Stimulated activated naive CD8-positive, alpha-beta T cell treated with anti-CD3 and anti-CD28 coated beads, Interleukin-15, Interleukin-2, amounts not matched to agents 100 ng/mL and 50 ng/mL, for 24 hours (primary cell): ENCODE results near the gene LINGO3.
A peak's percentile ranks its signal among the peaks of the same experiment; 100 is the strongest.

Experiments
- H3K27ac Mint-ChIP-seq: one replicate; pipeline ENCODE4 v1.8.0; 2021; ENCODE audit warnings: mild to moderate bottlenecking, mixed read lengths
- H3K27me3 Mint-ChIP-seq: one replicate; pipeline ENCODE4 v1.8.0; 2021; ENCODE audit warnings: mixed read lengths
- H3K36me3 Mint-ChIP-seq: one replicate; pipeline ENCODE4 v1.8.0; 2021; ENCODE audit warnings: low read depth, mixed read lengths
- H3K4me1 Mint-ChIP-seq: one replicate; pipeline ENCODE4 v1.8.0; 2021; ENCODE audit warnings: low read depth, mixed read lengths
- H3K4me3 Mint-ChIP-seq: one replicate; pipeline ENCODE4 v1.8.0; 2021; ENCODE audit warnings: mild to moderate bottlenecking, mixed read lengths
- H3K9me3 Mint-ChIP-seq: one replicate; pipeline ENCODE4 v1.8.0; 2021; ENCODE audit warnings: mixed read lengths

The LINGO3 gene

DNA sequence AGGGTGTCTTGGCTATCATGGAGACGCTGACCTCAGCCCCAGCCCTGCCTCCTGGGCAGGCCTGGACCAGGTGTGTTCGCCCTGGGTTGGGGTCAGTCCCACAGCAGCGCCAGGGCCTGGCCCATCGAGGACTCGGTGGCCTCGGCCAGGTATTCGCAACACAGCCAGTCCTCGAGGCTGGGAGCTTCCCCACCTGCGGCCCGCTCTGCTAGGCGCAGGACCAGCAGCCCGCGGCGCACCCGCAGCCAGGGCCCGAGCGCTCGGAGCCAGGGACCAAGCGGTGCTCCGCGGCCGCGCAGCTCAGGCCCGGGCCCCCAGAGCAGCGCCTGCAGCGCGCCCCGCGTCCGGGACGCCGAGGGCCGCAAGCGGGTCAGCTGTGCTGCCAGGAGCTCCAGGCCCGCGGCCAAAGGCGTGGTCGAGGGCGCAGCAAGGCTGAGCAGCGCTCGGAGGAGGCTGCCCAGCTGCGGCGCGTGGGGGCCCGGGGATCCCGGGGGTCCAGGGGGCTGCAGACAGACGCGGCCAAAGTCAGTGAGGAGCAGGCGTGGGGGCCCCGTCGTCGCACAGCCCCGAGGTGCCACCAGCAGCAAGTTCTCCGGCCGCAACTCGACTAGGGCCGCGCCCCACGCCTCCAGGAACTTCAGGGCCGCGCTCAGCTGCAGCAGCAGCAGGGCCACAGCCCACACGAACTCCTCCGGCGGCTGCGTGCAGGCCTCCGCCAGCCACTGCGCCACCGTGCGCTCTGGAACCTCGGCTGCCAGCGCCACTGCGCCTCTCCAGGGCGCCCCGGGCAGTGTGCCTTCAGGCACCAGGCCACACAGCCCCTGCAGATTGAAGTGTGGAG, 32.1 kb downstream of the LINGO3 start:
- peaks cover 33% of the 10 kb centered on the region for H3K36me3 Mint-ChIP-seq
- no peak overlapping the region for H3K4me3 Mint-ChIP-seq
- H3K4me1 Mint-ChIP-seq, result peaks cover 30% of the 10 kb centered on the region
- H3K9me3 Mint-ChIP-seq, result no peaks in the 10 kb centered on the region
- no peaks in the 10 kb centered on the region for H3K27me3 Mint-ChIP-seq
- no peak overlapping the region for H3K27ac Mint-ChIP-seq

DNA sequence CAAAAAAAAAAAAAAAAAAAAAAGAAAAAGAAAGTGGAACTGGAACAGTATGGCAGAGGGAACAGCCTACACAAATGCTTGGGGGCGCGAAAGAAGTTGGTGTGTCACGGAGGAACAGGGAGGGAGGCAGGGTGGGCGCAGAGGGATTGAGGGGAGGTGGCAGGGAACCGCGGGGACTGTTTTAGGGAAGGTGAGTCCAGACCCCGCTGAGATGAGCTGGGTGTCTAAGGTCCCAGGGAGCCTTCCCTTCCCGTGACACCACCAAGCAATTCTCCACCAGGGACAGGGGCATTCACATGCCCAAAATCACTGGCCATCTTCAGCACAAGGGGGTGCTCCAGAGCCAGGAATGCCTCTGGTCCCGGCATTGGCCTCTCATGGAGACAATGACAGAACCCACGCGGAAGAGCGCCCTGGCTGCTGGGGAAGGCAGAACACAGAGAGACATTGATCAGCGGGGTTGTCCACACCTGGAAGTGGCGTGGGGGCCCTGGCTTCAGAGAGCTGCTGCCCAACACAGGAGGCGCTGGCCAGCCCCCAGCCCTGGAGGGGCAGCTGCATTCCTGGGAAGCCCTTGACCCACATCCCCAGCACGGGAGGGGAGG, 32.9 kb downstream of the LINGO3 start:
- Mint-ChIP-seq H3K4me3 (no peak overlapping the region), H3K27ac (peak overlapping the region; percentile 63), H3K36me3 (peaks cover 33% of the 10 kb centered on the region), H3K4me1 (peaks cover 30% of the 10 kb centered on the region), H3K9me3 (no peaks in the 10 kb centered on the region), H3K27me3 (no peaks in the 10 kb centered on the region)

DNA sequence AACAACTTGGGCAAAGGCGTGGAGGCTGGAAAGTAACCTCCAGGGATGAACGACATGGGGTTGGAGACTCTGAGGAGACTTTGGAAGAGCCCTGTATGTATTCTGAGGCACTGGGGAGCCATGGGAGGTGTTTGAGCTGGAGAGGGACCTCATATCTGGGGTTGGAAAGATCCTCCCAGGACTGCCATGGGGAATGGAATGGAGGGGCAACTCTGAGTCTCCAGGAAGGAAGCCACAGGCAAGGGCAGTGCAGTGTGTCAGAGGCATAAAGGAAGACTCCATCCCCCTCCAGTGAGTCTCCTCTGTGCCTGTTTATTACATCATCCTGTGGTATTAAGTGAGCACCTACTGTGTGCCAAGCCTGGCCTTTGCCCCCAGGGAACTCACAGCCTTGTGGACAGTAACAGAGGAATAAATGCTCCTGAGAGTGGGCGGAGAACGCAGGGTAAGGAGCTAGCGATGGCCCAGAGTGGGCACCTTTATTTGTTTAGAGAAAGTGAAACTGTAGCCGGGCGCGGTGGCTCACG, 33.7 kb downstream of the LINGO3 start:
- H3K4me1 Mint-ChIP-seq, result peaks cover 30% of the 10 kb centered on the region
- peaks cover 33% of the 10 kb centered on the region for H3K36me3 Mint-ChIP-seq
- H3K9me3 Mint-ChIP-seq, result no peaks in the 10 kb centered on the region
- H3K27ac Mint-ChIP-seq, result peak overlapping the region; percentile 76
- H3K27me3 Mint-ChIP-seq, result no peaks in the 10 kb centered on the region
- H3K4me3 Mint-ChIP-seq, result peak overlapping the region; percentile 93

DNA sequence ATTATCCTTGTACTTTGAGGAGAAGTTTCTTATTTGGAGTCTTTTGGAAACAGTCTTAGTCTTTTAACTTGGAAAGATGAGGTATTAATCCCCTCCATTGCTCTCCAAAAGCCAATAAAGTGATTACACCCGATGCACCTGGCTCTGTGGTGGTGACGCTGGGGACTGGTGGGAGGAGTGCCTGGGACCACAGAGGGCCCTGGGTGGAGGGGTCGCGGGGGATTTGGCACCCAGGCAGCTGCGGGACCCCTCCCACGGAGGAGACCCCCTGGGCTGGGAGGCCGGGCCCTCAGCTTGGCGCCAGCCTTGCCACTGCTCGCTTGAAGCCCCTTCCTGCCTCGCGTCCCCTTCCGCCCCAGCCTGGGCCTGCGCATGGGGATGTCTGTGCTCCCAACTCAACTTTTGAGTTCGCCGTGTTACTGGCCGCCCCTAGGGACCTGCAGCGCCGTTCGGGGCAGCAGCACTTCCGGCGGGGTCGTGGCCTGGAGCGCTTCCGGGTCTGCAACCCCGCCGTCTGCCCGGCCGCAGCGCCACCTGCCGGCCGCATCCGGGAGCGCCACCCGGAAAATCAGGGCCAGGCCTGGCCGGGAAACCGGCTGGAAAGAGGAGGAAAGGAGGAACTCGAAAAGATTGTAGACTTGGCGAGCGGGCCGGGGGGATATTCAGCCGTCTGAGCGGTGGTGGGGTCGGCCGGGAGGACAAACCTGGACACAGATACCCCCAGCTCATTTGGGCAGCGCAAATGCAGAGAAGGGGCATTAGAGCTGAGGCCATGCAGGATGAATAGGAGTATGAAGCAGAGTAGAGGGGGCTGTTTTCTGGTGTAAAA, 34.4 kb downstream of the LINGO3 start:
- peak overlapping the region; percentile 93 for H3K4me3 Mint-ChIP-seq
- peaks cover 32% of the 10 kb centered on the region for H3K4me1 Mint-ChIP-seq
- no peaks in the 10 kb centered on the region for H3K9me3 Mint-ChIP-seq
- no peaks in the 10 kb centered on the region for H3K27me3 Mint-ChIP-seq
- H3K36me3 Mint-ChIP-seq, result peaks cover 33% of the 10 kb centered on the region
- H3K27ac Mint-ChIP-seq, result peak overlapping the region; percentile 84

DNA sequence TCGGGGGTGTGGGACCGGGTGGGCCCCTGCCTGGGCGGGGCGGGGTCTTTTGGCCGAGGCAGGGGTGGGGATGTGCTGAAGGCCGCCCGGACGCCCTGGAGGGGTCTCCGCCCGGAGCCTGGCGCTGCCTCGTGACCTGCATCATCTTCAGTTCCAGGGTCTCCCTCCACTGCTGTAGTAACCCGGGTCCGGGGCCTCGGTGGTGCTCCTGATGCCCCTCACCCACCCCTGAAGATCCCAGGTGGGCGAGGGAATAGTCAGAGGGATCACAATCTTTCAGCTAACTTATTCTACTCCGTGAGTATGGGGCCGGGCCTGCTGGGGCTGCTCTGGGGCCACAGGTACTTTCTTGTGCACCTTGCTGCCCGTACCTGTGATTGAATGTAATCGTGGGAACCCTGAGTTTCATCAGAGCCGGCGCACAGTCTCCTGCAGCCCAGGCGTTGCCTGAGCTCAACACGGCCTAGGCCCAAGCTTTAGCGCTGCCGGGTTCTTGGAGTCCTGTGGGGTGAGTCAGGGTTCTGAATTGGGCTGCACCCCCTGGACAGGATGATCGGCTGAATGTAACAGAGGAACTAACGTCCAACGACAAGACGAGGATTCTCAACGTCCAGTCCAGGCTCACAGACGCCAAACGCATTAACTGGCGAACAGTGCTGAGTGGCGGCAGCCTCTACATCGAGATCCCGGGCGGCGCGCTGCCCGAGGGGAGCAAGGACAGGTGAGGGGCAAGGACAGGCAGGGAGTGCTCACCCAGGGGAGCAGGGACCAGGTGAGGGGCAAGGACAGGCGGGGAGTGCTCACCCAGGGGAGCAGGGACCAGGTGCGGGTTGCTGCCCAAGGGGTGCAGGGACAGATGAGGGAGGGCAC, 36.5 kb downstream of the LINGO3 start:
- no peaks in the 10 kb centered on the region for H3K27me3 Mint-ChIP-seq
- peak overlapping the region; percentile 95 for H3K27ac Mint-ChIP-seq
- H3K4me3 Mint-ChIP-seq, result peak overlapping the region; percentile 93
- peaks cover 47% of the 10 kb centered on the region for H3K4me1 Mint-ChIP-seq
- H3K9me3 Mint-ChIP-seq, result no peaks in the 10 kb centered on the region
- H3K36me3 Mint-ChIP-seq, result peaks cover 33% of the 10 kb centered on the region

DNA sequence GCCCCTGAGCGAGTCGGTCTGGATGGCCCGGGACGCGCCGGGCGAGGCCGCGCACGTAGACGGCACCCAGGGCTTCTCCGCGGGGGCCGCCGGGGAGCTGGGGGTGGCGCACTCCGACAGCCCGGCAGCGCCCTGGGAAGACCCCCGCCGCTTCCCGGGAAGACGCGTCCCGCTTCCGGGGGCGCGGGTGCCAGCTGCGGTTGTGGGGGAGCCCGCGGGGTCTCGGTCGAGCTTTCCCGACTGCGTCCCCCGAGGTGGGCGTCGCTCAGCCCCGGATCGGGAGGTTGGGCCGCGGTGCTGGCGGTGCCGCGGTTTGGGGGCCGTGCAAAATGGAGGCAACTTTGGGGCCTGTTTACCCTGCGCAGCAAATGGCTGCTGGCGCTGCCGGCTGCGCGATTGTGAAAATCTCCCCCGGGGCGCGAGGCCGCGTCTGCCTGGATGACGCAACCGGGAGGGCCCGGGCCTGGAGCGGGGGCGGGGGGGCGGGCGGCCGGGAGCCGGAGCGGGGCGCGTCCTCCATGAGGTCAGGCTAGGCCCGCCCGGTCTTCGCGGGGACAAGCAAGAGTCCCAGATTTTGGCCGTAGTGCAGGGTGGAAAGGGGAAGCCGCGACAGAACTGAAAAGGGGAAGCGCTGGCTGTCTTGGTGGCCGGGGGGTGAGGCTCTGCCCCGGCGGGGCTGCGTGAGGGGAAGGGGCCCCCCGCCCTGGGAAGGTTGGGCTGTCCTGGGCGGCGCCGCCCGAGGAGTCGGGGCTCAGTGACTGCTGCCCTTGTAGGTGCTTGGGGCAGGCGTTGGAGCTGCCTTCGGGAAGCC, 37.3 kb downstream of the LINGO3 start:
- Mint-ChIP-seq H3K27ac (peak overlapping the region; percentile 88), H3K27me3 (no peaks in the 10 kb centered on the region), H3K4me3 (peak overlapping the region; percentile 93), H3K9me3 (no peaks in the 10 kb centered on the region), H3K4me1 (peaks cover 53% of the 10 kb centered on the region), H3K36me3 (peaks cover 33% of the 10 kb centered on the region)

DNA sequence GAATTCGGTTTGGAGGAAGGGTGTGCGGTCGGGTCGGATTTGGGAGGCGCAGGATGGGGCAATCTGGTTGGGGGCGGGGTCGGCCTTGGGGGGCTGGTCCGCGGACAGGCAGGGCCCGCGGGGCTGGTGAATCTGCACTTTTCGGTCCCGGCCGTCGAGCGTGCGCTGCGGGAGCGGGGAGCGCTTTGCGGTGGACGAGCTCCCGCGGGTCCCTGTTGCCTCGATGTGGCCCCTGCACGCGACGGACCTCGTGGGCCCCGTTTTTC, 37.9 kb downstream of the LINGO3 start:
- Mint-ChIP-seq H3K9me3 (no peaks in the 10 kb centered on the region), H3K27me3 (no peaks in the 10 kb centered on the region), H3K36me3 (peaks cover 32% of the 10 kb centered on the region), H3K27ac (peak overlapping the region; percentile 88), H3K4me1 (peaks cover 52% of the 10 kb centered on the region), H3K4me3 (peak overlapping the region; percentile 93)

DNA sequence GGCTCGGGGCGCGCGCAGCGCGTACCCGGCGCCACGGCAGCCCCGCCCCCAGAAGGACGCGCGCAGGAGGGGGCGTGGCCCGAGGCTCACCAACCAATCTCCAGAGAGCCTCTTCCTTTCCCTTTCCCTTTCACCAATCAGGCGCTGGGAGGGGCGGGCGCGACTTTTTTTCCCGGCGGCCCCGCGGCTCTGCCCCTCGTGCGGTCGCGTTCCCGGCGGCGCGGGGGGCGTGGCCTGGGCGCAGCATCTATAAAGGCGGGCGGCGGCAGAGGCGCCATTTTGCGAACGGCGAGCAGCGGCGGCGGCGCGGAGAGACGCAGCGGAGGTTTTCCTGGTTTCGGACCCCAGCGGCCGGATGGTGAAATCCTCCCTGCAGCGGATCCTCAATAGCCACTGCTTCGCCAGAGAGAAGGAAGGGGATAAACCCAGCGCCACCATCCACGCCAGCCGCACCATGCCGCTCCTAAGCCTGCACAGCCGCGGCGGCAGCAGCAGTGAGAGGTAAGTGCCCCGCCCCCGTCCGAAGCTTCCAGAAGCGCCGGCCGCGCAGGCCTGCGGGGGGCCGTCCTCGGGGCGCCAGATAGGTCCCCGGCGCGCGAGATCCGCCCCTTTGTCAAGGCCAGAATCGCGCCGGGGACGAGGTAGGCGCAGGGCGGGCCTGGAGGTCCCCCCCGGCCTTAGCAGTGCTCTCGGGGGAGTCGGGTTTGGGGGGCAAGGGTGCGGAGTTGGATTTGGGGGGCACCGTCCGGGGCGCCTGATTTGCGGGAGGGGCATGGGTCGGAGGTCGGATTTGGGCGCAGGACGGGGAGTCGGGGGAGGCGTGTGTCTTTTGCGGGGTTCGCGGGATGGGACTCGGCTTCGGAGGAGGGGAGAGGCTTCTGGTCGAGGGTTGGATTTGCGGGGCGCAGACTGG, 38.5 kb downstream of the LINGO3 start:
- peaks cover 50% of the 10 kb centered on the region for H3K4me1 Mint-ChIP-seq
- H3K4me3 Mint-ChIP-seq, result peak overlapping the region; percentile 93
- peak overlapping the region; percentile 88 for H3K27ac Mint-ChIP-seq
- no peaks in the 10 kb centered on the region for H3K27me3 Mint-ChIP-seq
- peaks cover 29% of the 10 kb centered on the region for H3K36me3 Mint-ChIP-seq
- H3K9me3 Mint-ChIP-seq, result no peaks in the 10 kb centered on the region

DNA sequence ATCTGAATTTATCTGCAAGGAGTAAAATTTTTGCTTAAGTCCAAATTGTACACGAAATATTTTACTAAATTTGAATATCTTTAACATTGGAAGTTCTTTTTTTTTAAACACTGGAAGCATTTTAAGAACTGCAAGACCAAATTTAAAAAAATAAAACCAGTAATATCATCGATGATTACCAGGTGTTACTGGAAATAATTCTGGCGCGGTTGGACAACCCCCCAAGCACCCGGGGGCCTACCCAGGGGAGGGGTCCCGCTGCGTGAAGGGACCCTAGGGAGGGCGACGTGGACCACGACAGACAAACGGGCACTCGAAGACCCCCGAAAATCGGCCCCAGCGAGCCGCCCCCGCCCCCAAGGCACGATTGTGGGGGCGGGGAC, 39.1 kb downstream of the LINGO3 start:
- H3K27ac Mint-ChIP-seq, result peak overlapping the region; percentile 79
- peaks cover 43% of the 10 kb centered on the region for H3K4me1 Mint-ChIP-seq
- H3K4me3 Mint-ChIP-seq, result peak overlapping the region; percentile 93

DNA sequence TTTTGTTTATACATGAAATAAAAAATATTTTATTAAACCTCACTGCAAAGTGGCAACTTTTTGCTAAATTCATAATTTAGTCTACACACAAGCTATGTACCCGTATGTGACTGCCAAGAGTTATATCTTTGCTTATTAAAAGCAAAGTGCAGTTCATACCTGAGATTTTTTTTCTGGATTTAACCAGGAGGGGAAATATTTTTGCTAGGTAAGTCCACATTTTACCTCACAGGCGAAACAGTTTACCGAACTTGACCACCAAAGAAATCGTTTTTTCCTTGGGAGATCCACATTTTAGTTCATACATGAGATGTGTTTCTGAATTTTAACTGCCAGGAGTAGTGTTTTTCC, 39.5 kb downstream of the LINGO3 start:
- Mint-ChIP-seq H3K4me3 (peak overlapping the region; percentile 93), H3K36me3 (peaks cover 19% of the 10 kb centered on the region), H3K27me3 (no peaks in the 10 kb centered on the region), H3K4me1 (peaks cover 40% of the 10 kb centered on the region), H3K27ac (peak overlapping the region; percentile 79), H3K9me3 (no peaks in the 10 kb centered on the region)

More for the DNA sequence above, 39.1 kb downstream of the LINGO3 start:
- H3K9me3 Mint-ChIP-seq, result no peaks in the 10 kb centered on the region
- no peaks in the 10 kb centered on the region for H3K27me3 Mint-ChIP-seq
- H3K36me3 Mint-ChIP-seq, result peaks cover 23% of the 10 kb centered on the region

DNA sequence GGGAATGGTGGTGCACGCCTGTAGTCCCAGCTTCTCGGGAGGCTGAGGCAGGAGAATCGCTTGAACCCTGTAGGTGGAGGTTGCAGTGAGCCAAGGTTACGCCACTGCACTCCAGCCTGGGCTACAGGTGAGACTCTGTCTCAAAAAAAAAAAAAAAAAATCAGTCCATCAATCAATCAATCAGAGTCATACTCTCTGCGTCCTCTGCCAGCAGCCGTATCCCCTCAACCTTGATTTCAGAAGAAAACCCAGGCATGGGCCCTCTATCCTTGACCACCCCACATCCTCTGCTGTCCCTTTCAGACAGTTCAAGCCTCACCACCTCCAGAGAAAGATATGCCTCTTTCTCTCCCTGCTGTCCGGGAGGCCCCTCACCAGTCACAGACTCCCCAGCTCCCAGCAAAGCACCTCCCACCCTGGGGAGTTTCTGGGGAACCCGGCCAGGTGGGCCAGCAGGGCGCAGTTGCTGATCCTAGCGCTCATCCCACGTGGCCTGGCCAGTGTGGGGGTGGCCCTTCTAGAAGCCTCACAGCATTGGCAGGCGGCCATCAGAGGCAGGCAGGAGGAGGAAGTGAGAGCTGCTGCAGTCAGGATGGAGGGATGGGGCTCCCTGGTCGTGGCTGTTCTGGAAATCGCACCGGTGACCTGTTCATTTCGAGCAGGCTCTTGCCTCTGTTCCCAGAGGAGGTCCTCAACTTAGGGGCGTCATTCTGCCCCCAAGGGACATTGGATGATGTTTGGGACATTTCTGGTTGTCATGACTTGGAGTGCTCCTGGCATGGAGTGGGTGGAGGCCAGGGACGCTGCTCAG, 41.6 kb downstream of the LINGO3 start:
- peaks cover 2% of the 10 kb centered on the region for H3K36me3 Mint-ChIP-seq
- H3K4me3 Mint-ChIP-seq, result no peak overlapping the region
- peaks cover 27% of the 10 kb centered on the region for H3K4me1 Mint-ChIP-seq
- H3K9me3 Mint-ChIP-seq, result no peaks in the 10 kb centered on the region
- peak overlapping the region; percentile 41 for H3K27ac Mint-ChIP-seq
- H3K27me3 Mint-ChIP-seq, result no peaks in the 10 kb centered on the region

DNA sequence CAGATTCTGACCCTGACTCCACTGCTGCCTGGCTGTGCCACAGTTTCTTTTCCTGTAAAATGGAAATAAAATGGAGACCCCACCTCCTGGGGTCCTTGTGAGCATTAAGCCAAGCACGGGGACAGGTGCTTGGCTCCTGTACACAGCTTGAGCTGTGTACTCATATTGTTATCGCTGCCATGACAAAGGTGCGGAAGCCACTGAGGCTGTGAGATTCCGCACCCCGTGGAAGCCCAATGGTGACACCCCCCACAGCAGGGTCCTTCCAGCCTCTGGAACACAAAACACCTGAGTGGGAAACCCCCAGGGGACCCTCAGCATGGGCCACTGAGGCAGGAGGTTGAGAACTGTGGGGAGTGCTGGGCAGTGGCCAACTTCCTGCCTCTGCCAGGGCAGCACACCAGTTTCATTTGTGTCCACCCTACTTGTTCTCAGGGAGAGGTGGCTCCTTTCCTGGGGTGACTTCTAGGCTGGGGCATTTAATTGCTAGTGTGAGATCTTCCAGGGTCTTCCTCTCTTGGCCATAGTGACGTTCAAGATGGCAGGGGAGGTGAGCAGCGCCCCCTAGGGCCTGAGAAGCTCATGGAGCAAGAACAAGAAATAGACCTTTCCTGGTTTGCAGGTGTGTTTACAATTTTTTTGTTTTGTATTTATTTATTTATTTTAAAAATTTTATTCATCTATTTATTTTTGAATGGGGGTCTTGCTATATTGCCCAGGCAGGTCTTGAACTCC, 46.3 kb downstream of the LINGO3 start:
- Mint-ChIP-seq H3K9me3 (no peaks in the 10 kb centered on the region), H3K4me3 (no peak overlapping the region)

More for the DNA sequence above, 46.3 kb downstream of the LINGO3 start:
- Mint-ChIP-seq H3K4me1 (peaks cover 38% of the 10 kb centered on the region), H3K36me3 (no peaks in the 10 kb centered on the region), H3K27me3 (no peaks in the 10 kb centered on the region), H3K27ac (no peak overlapping the region)
